ENCODE results near the gene PDE4C. TPM values are rescaled to one million over a fixed set of nuclear protein-coding genes. Genes with fewer than 3 reads are reported as not detected.

PDE4C gene
- polyA plus RNA-seq (ENCODE audit: insufficient read length in 4 of 4), result 1 to 10 TPM; 1.1 to 2.1 (median 1.4) TPM

DNA sequence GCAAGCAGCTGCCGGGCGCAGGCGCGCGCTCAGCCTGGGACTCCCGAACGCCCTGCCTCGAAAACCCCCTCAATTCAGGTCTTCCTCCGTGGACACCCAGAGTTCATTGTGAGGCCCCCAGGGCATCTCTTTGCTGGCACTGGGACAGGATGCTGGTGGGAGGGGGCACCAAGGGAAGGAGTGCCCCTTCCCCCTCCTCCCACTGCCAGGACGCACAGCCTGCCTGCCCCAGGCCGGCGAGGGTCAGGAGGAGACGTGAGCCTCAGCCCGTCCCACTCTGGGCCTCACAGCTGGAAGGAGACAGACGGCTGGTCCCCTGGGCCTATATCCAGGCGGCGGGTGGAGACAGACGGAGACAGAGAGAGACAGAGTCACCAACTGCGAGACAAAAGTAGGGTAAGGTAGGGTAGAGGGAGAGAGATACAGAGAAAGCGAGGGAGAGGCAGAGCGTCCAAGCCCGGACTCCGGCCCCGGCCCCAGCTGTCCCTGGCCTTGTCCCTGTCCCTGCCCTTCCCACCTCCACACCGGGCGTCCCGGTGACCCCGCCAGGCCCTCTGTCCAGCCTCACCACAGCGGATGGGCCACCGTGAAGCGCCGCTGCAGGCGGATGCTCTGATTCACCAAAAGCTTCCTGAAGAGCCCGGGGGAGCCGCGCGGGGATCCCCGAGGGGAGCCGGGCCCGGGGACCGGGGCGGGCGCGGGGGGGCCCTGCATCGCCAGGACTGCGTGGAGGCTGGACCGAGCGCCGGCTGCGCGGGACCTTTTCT, at the start of gene PDE4C:
PDE4C (minus strand) TSS at position 737 of the 767 bp plus-strand sequence; CDS start at position 714, 23 bp downstream.
- DNase-seq (ENCODE audit: low read depth in 4 of 4, low spot score in 2 of 4), result no peak

DNA sequence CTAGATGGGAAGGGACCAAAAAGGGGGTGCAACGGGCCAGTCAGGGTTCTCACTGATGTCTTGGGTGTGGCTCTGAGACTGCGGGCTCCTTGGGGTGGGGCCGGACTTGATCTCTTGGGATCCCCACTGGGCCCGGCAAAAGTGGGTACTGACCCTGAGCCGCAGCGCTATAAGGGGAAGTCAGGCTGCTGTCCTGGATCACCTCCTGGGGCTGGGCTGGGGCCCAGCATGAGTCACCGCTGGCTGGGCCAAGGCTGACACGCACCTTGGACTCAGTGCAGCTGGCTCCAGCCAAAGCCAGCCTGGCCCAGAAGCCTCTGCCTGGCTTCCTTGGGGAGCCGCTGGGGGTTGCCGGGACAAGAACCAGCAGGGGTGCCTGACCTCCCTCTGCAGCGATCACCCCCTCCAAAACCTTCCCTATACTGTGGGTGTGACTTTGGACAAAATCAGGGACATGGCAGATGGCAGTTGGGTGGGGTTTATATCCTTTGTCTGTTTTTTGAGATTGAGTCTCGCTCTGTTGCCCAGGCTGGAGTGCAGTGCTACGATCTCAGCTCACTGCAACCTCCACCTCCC, 48.6 kb upstream of the PDE4C start:
- no peak for DNase-seq (ENCODE audit: low read depth in 4 of 4, low spot score in 2 of 4)

DNA sequence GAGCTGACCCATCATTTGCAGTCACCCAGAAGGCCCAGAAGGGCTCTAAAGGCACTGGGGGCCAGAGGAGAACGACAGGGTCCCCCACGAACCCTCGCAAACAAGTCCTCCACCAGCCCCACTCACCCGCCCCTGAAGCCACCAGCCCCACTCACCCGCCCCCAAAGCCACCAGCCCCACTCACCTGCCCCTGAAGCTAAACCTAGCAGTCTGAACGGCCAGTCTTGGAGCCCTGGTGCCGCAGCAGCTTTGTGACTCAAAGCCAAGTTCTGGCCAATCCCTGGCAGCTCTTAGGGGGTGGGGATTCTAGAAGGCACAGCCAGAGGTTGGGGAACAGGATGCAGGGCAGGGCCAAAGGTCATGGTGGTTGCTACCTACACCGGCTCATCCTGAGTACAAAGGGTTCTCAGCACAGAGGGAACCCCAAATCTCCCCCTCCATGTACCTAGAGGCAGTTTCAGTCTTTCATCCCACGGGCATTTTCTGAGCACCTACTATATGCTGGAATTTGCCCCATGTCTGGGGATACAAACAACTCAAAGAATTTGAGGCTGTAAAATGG, 48.1 kb upstream of the PDE4C start, which contains the start of gene IQCN:
IQCN (minus strand) TSS at position 234 of the 562 bp plus-strand sequence. CDS start 4,974 bp downstream, outside the sequence.
- no peak for DNase-seq (ENCODE audit: low read depth in 4 of 4, low spot score in 2 of 4)

DNA sequence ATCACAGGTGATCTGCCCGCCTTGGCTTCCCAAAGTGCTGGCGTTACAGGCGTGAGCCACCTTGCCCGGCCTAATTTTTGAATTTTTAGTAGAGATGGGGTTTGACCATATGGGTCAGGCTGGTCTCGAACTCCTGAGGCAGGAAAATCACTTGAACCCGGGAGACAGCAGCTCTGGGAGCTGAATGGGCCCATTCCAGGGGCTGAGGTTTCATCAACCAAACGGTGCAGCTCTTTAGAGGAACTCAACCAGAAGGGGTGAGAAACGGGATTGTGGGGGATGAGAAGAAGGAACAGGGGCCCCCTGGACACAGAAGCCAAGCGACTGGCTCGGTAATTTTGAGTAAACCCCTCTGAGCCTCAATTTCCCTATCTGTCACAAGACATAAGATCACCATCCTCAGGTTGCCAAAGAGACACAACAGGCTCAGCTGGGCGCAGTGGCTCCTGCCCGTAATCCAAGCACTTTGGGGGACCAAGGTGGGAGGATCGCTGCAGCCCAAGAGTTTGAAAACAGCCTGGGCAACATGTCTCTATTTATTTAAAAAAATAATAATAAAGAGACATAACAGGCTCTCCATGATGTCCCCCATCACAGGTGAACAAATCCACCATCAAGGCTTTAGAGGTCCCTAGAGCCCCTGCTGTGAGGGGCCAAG, 47.5 kb upstream of the PDE4C start:
- no peak for DNase-seq (ENCODE audit: low read depth in 4 of 4, low spot score in 2 of 4)

DNA sequence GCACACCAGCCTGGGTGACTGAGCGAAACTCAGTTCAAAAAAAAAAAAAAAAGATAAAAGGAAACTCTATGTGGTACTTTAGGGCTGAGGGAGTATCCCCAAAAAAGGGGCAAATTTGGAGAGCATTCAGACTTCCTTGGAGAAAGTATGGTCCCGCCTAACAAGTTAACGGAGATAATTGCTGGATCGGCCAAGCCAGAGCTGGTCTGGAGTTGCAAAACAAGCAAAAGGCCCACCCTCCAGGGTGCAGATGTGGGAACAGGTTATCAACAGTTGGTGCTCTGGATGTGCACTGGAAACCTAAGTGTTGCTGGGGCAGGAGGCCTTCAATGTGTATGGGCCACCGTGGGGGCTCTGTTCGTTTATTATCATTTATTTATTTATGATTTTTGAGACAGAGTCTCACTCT, 45.2 kb upstream of the PDE4C start:
- no peak for DNase-seq (ENCODE audit: low read depth in 4 of 4, low spot score in 2 of 4)

DNA sequence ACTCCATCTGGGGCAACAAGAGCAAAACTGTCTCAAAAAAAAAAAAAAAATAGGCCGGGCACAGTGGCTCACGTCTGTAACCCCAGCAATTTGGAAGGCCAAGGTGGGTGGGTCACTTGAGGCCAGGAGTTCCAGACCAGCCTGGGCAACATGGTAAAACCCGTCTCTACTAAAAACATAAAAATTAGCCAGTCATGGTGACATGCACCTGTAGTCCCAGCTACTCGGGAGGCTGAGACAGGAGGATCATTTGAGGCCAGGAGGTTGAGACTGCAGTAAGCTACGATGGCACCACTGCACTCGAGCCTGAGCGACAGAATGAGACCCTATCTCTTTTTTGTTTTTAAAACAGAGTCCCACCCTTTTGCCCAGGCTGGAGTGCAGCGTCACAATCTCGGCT, 44.1 kb upstream of the PDE4C start:
- DNase-seq (ENCODE audit: low read depth in 4 of 4, low spot score in 2 of 4), result no peak

DNA sequence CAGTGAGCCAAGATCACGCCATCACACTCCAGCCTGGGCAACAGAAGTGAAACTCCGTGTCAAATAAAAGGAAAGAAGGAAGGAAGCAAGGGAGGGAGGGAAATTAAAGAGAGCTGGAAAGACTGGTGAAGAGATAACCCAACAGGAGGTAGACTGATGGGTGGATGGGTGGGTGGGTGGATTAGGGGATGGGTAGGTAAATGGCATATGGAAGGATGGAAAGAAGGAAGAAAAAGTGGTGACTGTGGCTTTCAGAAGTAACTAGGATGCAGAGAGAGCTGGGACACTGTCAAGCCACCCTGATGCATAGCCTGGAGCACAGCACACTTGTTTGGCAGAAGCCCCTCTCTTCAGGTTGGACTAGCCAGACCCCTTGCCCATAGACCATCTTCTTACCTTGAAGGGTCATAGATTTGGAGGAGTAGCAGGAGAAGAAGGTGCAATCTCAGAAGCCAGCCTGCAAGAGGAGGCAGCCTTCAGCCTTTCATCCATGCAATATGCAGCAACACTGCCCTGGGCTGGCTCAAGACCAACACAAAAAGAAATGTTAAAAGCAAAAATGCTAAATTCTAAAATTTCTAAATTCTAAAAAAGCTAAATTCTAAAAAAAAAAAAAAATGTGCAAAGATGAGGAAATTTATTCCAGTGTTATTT, 43.0 kb upstream of the PDE4C start:
- DNase-seq (ENCODE audit: low read depth in 4 of 4, low spot score in 2 of 4), result no peak

DNA sequence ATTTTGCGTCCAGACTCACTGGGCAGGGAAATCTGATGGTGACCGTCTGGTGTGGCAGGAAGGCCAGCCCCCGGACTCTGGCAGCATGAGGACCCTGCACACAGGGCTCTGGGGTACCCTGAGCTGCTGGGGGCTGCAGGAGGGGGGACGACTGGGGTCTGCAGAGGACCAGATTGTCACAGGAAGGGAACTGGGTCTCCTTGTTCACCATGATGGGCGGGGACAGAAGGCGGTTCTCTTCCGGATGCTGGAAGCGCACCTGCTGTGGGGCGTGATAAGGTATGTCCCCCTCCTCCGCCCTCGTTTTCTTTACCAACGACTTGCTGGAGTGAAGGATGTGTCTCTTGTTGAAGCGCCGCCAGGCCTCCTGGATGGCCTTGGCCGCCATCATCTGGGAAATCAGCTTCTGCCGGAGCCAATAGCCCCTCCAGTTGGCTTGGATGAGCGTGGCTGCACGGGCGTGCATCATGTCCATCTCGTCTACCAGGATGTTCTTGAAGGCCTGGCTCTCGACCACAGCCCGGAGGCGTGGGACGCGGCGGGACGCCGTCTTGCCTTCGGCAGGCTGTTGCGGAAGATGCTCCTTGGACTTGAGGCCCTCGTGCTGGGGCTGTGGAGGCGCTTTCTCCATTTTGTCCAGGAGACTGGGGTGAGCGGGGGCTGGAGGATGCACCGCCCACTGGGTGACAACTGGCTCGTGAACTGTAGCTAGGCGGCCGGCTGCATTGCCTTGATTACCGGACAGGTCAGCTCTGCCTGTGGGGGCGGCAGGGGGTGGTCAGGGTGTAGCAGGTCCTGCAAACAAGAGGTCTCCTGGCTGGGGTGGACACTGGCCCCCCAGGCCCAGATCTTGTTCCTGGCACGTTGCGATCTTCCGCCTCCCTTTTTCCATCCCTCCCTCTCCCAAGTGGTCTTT, 40.8 kb upstream of the PDE4C start:
- no peak for DNase-seq (ENCODE audit: low read depth in 4 of 4, low spot score in 2 of 4)

DNA sequence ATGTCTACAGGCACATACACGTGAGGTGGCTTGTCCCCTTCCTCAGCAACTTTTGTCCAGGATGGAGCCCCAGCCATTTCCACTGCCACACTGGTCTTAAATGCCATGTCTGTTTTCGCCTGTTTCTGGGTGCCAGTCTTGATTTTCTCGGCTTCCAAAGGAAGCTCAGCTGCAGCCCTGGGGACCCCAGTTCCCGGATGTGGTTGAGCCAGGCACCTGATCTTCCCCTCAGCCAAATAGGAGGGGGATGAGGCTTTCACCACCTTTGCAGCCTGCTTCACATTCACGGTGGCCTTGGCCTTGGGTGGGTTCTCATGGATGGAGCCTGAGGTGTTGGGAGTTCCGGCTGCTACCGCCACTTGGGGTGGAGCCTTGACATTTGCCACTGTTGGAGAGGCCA, 39.3 kb upstream of the PDE4C start:
- no peak for DNase-seq (ENCODE audit: low read depth in 4 of 4, low spot score in 2 of 4)

DNA sequence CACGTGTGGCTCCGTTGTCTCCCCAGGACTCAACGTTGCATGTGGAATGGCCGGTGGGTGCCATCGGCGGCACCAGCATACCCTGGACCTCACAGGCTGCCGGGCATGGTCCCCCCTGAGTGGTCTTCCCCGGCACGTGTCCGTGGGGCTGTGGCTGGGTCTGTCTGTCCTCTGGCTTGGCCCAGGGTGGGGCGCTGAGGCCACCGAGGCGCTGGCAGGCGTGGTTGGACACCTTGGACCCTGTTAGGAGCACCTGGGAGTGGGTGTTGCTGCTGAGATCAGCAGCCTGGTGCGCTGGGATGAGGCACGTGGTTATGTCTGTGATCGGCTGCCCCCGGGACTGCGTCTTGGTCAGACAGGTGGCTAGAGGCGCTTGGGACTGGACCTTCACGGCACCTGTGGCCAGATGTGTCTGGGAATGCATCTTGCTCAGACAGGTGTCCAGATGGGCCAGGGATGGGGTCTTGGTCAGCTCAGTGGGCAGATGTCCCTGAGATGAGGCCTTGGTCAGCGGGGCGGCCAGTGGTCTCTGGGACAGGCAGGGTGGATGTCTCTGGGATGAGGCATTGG, 38.8 kb upstream of the PDE4C start:
- no peak for DNase-seq (ENCODE audit: low read depth in 4 of 4, low spot score in 2 of 4)

DNA sequence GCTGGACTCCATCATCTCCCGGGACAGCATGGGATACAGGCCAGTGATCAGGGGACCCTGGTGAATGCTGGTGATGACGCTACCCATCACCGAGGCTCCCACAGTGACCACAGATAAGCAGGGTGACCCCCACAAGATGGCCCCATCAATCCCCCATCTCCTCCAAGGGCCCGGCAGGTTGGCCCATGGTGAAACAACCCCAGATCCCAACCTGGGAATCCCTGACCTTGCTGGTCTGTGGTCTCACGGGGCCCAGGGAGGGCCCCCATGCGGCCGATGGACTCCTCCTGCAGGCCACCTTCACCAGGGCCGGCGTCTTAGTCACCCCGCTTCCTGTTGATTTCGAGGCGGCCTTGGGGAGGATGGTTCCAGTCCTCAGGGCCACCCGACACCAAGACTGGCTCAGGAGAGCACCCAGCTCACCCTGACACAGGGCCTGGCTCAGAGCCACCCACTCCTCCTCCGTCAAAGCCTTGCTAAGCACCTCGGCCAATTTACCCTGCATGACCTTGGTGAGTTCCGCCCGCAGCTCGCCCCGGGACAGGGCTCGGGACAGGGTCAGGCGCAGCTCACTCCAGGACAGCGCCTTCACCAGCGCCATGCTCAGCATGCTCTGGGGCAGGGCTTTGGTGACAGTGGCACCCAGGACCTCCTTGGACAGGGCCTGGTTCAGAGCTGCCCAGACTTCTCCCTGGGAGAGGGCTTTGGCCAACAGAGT, 38.1 kb upstream of the PDE4C start:
- no peak for DNase-seq (ENCODE audit: low read depth in 4 of 4, low spot score in 2 of 4)

DNA sequence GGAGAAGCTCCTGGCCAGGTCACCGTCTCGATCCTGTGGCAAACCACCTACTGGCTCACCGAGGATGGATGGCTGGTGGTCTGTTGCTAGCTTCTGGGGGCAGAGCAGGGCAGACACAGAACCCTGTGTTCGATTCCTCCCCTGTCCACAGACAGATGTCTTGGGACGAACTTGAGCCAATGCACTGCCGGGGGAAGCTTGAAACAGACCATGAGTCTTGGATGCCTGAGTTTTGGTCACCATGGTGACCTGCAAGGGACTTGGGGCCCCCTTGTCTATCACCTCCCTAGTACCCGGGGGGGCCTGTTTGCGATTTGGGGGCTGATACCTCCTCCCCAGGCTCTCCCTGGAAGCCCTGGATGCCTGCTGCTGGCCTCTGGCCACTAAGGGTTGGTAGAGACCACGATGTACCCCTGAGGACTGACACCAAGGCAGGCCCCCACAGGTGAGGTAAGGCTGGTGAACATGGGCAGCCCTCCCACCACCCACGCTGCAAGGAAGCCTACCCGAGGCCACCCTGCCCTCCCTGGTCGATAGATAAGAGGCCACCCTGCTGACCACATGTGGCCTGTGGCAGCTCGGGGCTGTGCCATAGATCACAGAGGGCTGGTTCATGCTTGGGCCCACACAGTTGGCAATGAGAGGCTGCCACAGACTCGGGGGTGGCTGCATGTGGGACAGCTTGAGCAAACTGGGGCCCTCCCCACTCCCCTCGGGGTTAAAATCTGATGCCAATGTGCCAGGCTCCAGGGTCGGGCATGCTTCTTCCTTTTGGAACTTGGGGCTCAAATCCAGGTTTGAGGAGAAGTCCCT, 37.3 kb upstream of the PDE4C start:
- no peak for DNase-seq (ENCODE audit: low read depth in 4 of 4, low spot score in 2 of 4)

DNA sequence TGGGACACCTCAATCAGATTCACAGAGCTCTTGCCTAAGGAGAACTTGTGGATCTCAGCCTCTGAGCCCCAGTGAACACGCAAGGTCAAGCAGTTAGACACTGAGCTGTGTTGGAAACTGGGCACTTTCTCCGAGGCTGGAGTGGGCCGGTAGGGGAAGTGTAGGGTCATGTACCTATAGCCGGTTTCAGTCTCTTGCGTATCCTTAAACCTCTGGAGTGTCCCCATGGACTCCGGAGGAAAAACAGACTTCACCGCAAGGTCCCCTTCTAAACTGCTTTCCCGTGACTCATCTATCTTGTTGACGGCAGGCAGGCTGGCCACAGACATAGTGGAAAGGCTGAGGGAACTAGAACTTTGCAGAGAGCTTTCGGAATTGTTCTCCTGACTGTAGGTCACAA, 36.7 kb upstream of the PDE4C start:
- no peak for DNase-seq (ENCODE audit: low read depth in 4 of 4, low spot score in 2 of 4)

DNA sequence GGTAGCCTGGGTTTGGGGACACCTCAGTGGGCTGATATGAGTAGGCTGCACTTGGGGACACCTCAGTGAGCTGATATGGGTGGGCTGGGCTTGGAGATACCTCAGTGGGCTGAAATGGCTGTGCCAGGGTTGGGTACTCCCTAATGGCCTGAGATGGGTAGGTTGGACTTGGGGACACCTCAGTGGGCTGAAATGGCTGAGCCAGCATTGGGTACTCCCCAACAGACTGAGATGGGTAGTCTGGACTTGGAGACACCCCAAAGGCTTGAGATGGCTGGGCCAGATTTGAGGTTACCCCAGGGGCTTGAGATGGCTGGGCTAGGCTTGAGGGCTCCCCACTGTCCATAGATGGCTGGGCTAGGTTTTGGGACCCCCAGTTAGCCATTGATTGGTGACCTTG, 35.9 kb upstream of the PDE4C start:
- no peak for DNase-seq (ENCODE audit: low read depth in 4 of 4, low spot score in 2 of 4)

DNA sequence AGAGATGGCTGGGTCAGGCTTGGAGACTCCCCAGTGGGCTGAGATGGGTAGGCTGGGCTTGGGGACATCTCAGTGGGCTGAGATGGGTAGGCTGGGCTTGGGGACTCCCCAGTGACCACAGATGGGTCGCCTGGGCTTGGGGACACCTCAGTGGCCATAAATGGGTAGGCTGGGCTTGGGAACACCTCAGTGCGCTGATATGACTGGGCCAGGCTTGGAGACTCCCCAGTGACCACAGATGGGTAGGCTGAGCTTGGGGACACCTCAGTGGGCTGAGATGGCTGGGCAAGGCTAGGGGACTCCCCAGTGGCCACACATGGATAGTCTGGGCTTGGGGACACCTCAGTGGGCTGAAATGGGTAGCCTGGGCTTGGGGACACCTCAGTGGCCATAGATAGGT, 35.2 kb upstream of the PDE4C start:
- no peak for DNase-seq (ENCODE audit: low read depth in 4 of 4, low spot score in 2 of 4)

DNA sequence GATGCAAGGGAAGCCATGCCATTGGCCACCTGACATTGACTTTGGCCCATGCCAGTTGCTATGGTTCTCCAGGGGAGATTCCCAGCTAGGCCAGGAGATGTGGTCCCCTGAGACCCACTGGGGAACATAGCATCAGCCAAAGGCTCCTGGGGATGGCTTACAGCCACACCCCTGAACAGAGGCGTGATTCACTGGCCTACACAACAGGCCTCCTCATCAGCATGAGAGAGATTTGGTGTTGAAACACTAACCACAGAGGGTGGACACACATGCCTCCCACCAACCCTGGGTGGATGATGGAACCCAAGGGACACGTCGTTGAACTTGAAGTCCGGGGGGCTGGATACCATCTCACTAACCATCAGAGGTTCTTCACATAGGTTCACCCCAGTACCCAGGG, 33.7 kb upstream of the PDE4C start:
- DNase-seq (ENCODE audit: low read depth in 4 of 4, low spot score in 2 of 4), result no peak

DNA sequence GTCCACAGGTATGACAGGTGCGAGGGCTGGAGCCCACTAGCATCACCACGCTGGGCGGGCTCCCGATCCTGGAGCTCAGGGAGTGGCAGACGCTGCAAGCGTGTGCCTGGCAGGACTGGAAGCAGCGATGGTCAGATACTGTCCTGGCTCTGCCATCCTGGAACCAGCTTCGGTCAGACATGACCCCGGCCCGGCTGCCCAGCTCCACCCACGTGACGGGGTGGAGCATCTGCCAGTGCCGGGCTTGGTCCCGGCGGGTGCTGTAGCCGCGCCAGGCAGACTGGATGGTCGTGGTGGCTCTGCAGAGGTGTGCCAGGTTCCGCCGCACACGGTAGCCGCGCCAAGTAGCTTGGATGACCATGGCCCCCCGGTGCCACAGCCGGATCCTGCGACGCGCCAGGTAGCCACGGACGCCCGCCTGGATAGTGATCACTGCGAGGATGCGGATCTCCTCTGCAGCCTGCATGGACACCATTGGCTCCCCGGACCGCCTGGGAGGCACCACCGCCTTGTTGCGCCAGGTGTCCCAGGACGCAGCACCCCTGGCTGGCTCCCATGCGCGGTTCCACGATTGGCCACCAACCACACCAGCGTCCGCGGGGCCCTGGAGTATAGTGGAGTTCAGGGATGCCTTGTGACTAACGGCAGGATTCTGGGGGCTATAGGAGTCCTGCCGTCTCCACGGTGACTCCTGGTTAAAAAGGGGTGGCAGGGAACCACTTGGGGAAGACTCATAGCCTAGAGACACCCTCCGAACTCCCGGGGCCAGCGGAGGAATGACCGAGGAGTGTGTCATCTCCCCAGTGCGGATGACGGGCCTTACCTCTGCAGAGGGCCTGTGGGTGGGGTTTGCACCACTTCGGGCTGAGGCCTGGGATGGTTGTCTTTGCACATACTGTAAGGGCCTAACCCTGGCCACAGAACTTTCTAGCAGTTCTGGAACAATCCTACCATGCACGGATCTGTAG, 31.5 kb upstream of the PDE4C start:
- no peak for DNase-seq (ENCODE audit: low read depth in 4 of 4, low spot score in 2 of 4)
